A549 (cell line): Measurements from ENCODE around the gene CTNNBL1. TPM values are rescaled to one million over a fixed set of nuclear protein-coding genes. Genes with fewer than 3 reads are reported as not detected.

Source experiments
- ATAC-seq, 2 experiments: fragments of 200-7000 bp in 1 of 2; fragments of >200 bp in 1 of 2; cut with Nextera tagmentation in 1 of 2; cut with Tn5 transposase in 1 of 2; 3 replicates each; pipeline versions ENCODE4 v1.8.0 to v1.9.1; 2018 to 2020; ENCODE audit warnings: mild to moderate bottlenecking in 1 of 2, moderate library complexity in 1 of 2
- CTCF ChIA-PET: fragments of 300-600 bp; sonication (Branson Sonifier 250); formaldehyde crosslinking; extraction: SDS; loops from one replicate; lab custom pipeline; 2021; ENCODE audit warnings: antibody characterized with exemption, inconsistent platforms; lab: Yijun Ruan, JAX
- POLR2A ChIA-PET: fragments of 350-600 bp; formaldehyde crosslinking; extraction: SDS; loops from one replicate; lab custom pipeline; 2021; ENCODE audit warnings: antibody characterized with exemption, inconsistent platforms; lab: Yijun Ruan, JAX
- DNase-seq, 2 experiments: peaks; one replicate each; pipeline versions ENCODE4 v3.0.0 to v3.0.0-alpha.2; 2011 to 2016; ENCODE audit warnings: low read depth in 1 of 2, low spot score in 1 of 2
- FAIRE-seq: peaks from 2 replicates; lab custom pipeline; 2011; peaks lifted over from hg19 to GRCh38; lab: Jason Lieb, UNC
- H3K27ac ChIP-seq, 2 experiments: fragments of >200 bp; sonication (Bioruptor Twin); formaldehyde crosslinking; 3 replicates each; pipeline ENCODE4 v1.5.1; 2016 to 2017
- H3K4me1 ChIP-seq: fragments of >200 bp; sonication (Bioruptor Twin); formaldehyde crosslinking; 3 replicates; pipeline ENCODE4 v1.6.1; 2016
- H3K4me2 ChIP-seq: fragments of >200 bp; sonication (Bioruptor Twin); formaldehyde crosslinking; 3 replicates; pipeline ENCODE4 v1.6.1; 2016
- H3K4me3 ChIP-seq: fragments of >200 bp; sonication (Bioruptor Twin); formaldehyde crosslinking; 3 replicates; pipeline ENCODE4 v1.5.1; 2016
- H3K9me3 ChIP-seq: fragments of >200 bp; sonication (Bioruptor Twin); formaldehyde crosslinking; 3 replicates; pipeline ENCODE4 v1.6.1; 2016
- BCL3 ChIP-seq: fragments of >200 bp; sonication (Bioruptor Twin); formaldehyde crosslinking; IDR thresholded peaks from 3 replicates; pipeline ENCODE4 v1.6.1; 2016
- CEBPB ChIP-seq, 2 experiments: fragments of >200 bp in 1 of 2; sonication (Bioruptor Twin) in 1 of 2; formaldehyde crosslinking in 1 of 2; IDR thresholded peaks; 2 replicates each; pipeline ENCODE4 v1.6.1; 2012 to 2016
- CHD4 ChIP-seq: fragments of 200-600 bp; sonication (generic); IDR thresholded peaks from 2 replicates; pipeline ENCODE4 v1.6.1; 2016; ENCODE audit warnings: antibody characterized with exemption, mild to moderate bottlenecking, borderline replicate concordance
- EHF ChIP-seq: fragments of 250-450 bp; sonication (Bioruptor Pico); IDR thresholded peaks from 2 replicates; pipeline ENCODE4 v1.5.0; 2020; ENCODE audit warnings: mild to moderate bottlenecking
- ESRRA ChIP-seq: fragments of 150-350 bp; IDR thresholded peaks from 2 replicates; pipeline ENCODE4 v1.6.1; 2014; ENCODE audit warnings: mild to moderate bottlenecking, low read length, borderline replicate concordance
- HDAC2 ChIP-seq: fragments of 200-600 bp; sonication (generic); IDR thresholded peaks from 2 replicates; pipeline ENCODE4 v1.6.1; 2016
- HEYL ChIP-seq: fragments of 250-450 bp; sonication (Bioruptor Pico); IDR thresholded peaks from 2 replicates; pipeline ENCODE4 v1.8.0; 2021; ENCODE audit warnings: mild to moderate bottlenecking, moderate library complexity
- HOXB5 ChIP-seq: fragments of 250-450 bp; sonication (Bioruptor Pico); IDR thresholded peaks from 2 replicates; pipeline ENCODE4 v1.5.0; 2020; ENCODE audit warnings: mild to moderate bottlenecking, moderate library complexity
- JUNB ChIP-seq: fragments of >200 bp; sonication (Bioruptor Twin); formaldehyde crosslinking; IDR thresholded peaks from 2 replicates; pipeline ENCODE4 v1.6.1; 2016
- KDM1A ChIP-seq: fragments of 200-600 bp; sonication (generic); IDR thresholded peaks from 2 replicates; pipeline ENCODE4 v1.6.1; 2016; ENCODE audit warnings: low read depth, mild to moderate bottlenecking
- KDM5A ChIP-seq: fragments of 200-600 bp; sonication (generic); IDR thresholded peaks from 2 replicates; pipeline ENCODE4 v1.6.1; 2016; ENCODE audit warnings: antibody characterized with exemption, mild to moderate bottlenecking
- PHF8 ChIP-seq: fragments of 200-600 bp; sonication (generic); IDR thresholded peaks from 2 replicates; pipeline ENCODE4 v1.6.1; 2016; ENCODE audit warnings: low read depth, mild to moderate bottlenecking, antibody characterized with exemption, moderate library complexity, borderline replicate concordance
- POLR2AphosphoS2 ChIP-seq: conservative IDR thresholded peaks from 2 replicates; pipeline ENCODE4 v1.6.1; 2012; ENCODE audit warnings: low read length, improper control_type of control experiment, inconsistent platforms
- RARB ChIP-seq: fragments of 250-450 bp; sonication (Bioruptor Pico); IDR thresholded peaks from 2 replicates; pipeline ENCODE4 v1.8.0; 2021; ENCODE audit warnings: mild to moderate bottlenecking, moderate library complexity
- REST ChIP-seq: fragments of 200-600 bp; sonication (generic); IDR thresholded peaks from 2 replicates; pipeline ENCODE4 v1.6.1; 2016; ENCODE audit warnings: antibody characterized with exemption, mild to moderate bottlenecking, moderate library complexity
- RFX5 ChIP-seq: fragments of 450-650 bp; IDR thresholded peaks from 2 replicates; pipeline ENCODE4 v1.7.1; 2014; ENCODE audit warnings: antibody characterized with exemption, mild to moderate bottlenecking, moderate library complexity
- SMC3 ChIP-seq: fragments of >200 bp; sonication (Bioruptor Twin); formaldehyde crosslinking; IDR thresholded peaks from 3 replicates; pipeline ENCODE4 v1.6.1; 2018; ENCODE audit warnings: inconsistent platforms
- SREBF2 ChIP-seq: fragments of 450-650 bp; IDR thresholded peaks from 2 replicates; pipeline ENCODE4 v1.6.1; 2014; ENCODE audit warnings: mild to moderate bottlenecking, moderate library complexity
- ZFP36 ChIP-seq: fragments of 450-650 bp; IDR thresholded peaks from 2 replicates; pipeline ENCODE4 v1.6.1; 2014; ENCODE audit warnings: borderline replicate concordance; ENCODE audit not compliant: partially characterized antibody
- ZSCAN20 ChIP-seq: fragments of 250-450 bp; sonication (Bioruptor Pico); IDR thresholded peaks from 2 replicates; pipeline ENCODE4 v1.8.0; 2022; ENCODE audit warnings: mild to moderate bottlenecking, moderate library complexity
- WGBS: methylation state at CpG from one replicate; pipeline ENCODE4 v1.1.6; 2017; ENCODE audit errors: missing lambda C conversion rate; 5-methylcytosine and 5-hydroxymethylcytosine counted together
- polyA plus RNA-seq, 4 experiments: library from polyadenylated mRNA; depleted of rRNA in 3 of 4; stranded (reverse); fragments of >200 nt; fragmentation: RNase III in 1 of 4; extraction: RNeasy Plus Mini Kit Qiagen cat#74134 plus additional on column Dnase treatment in 1 of 4; gene quantifications; 2 replicates in 3 of 4; 3 replicates in 1 of 4; pipeline ENCODE4 v1.2.3, GENCODE V29; 2011 to 2017
- TF ChIP-seq, protein P1 (sequence below): fragments of 450-650 bp; IDR thresholded peaks from 2 replicates; pipeline ENCODE4 v1.6.1; 2014; ENCODE audit warnings: antibody characterized with exemption
- TF ChIP-seq, protein P2 (sequence below): IDR thresholded peaks from 2 replicates; pipeline ENCODE4 v1.6.1; 2012
- TF ChIP-seq, protein P3 (sequence below): fragments of 250-450 bp; sonication (Bioruptor Pico); IDR thresholded peaks from 2 replicates; pipeline ENCODE4 v1.5.0; 2020; ENCODE audit warnings: low read depth, mild to moderate bottlenecking, moderate library complexity

The CTNNBL1 gene
- polyA plus RNA-seq, 2 of the 4 experiments (the other 2 are of a cell fraction): 41.0 to 59.9 TPM

DNA sequence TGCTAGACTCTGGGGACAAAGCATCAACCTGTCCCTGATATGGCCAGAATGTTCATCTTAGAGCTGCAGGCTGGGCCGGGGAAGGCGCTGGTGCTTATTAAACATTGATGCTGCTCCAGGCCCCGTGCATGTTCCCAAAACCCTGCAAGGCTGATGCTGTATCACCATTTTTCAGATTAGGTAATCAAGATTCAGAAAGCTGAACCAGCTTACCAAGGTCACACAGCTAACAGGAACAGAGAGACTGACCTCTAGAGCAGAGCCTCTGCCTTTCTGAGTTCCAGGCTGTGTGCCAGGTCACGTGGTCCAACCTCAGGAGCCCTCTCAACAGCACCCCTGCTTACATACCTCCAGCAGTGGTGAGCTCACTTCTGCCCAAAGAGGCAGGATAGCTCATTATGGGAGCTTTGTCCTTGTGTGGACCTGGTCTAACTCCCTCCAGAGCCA is 193.0 kb downstream of the CTNNBL1 start:
- DNase-seq (no peak), FAIRE-seq (no peak), ATAC-seq (no peak)
- no peaks in the 10 kb centered on the region for H3K4me1 ChIP-seq
- 55% methylated on average over 4 of the region's 4 CpGs for WGBS
- no peak overlapping the region for H3K4me2 ChIP-seq
- CTCF ChIA-PET: interaction anchor here (0.7 to 2.4 kb wide), 5 partner anchors 11 to 322 kb away, joined by 3 to 7 read pairs (median 4); partner anchors contain the start of gene VSTM2L
- H3K4me3 ChIP-seq: no peak overlapping the region
- POLR2A ChIA-PET: no interaction called here
- TF ChIP-seq RFX5: no peak
- TF ChIP-seq, protein P1, sequence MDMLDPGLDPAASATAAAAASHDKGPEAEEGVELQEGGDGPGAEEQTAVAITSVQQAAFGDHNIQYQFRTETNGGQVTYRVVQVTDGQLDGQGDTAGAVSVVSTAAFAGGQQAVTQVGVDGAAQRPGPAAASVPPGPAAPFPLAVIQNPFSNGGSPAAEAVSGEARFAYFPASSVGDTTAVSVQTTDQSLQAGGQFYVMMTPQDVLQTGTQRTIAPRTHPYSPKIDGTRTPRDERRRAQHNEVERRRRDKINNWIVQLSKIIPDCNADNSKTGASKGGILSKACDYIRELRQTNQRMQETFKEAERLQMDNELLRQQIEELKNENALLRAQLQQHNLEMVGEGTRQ: 0 out of 2 replicates have a peak, but pooled peaks have one; percentile 32
- no peak for TF ChIP-seq KDM5A
- no peak for TF ChIP-seq POLR2AphosphoS2
- no peak for TF ChIP-seq SMC3
- no peaks in the 10 kb centered on the region for H3K9me3 ChIP-seq
- no peak overlapping the region for H3K27ac ChIP-seq

DNA sequence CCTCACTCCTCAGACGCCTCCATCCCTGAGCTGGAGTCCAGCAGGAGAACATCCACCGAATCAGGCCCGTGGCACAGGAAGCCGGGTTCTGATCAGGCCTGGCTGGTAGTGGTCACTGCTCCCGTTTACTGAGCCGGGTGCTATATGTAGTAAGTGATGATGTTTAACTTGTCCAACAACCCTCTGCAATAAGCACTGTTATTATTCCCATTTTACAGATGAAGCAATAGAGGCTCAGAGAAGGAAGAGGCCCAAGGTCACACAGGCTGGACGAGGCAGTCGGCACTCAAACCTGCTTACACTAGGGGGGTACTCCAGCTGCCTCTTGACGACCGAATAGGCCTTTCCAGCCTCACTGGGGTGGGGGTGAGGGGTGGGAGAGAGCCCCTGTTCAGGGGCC is 194.8 kb downstream of the CTNNBL1 start:
- TF ChIP-seq REST: no peak
- no peak for TF ChIP-seq CEBPB (IDR thresholded peaks at IDR 0.05)
- no peak for TF ChIP-seq JUNB
- no peak for TF ChIP-seq RARB (CRISPR knock-in tag)
- TF ChIP-seq SREBF2: no peak
- TF ChIP-seq CHD4: no peak
- no peak for TF ChIP-seq ZSCAN20 (CRISPR knock-in tag)
- H3K9me3 ChIP-seq: no peaks in the 10 kb centered on the region
- CTCF ChIA-PET: interaction anchor here (1.1 to 2.4 kb wide), 3 partner anchors 8 to 16 kb away, joined by 3 to 6 read pairs (median 4); no protein-coding TSS in a partner anchor
- no peak overlapping the region for H3K4me3 ChIP-seq
- FAIRE-seq: no peak
- DNase-seq: no peak
- H3K4me1 ChIP-seq: no peaks in the 10 kb centered on the region
- ATAC-seq: no peak
- WGBS: 76% methylated on average over 7 of the region's 10 CpGs
- no peak overlapping the region for H3K27ac ChIP-seq
- no peak overlapping the region for H3K4me2 ChIP-seq
- POLR2A ChIA-PET: no interaction called here

DNA sequence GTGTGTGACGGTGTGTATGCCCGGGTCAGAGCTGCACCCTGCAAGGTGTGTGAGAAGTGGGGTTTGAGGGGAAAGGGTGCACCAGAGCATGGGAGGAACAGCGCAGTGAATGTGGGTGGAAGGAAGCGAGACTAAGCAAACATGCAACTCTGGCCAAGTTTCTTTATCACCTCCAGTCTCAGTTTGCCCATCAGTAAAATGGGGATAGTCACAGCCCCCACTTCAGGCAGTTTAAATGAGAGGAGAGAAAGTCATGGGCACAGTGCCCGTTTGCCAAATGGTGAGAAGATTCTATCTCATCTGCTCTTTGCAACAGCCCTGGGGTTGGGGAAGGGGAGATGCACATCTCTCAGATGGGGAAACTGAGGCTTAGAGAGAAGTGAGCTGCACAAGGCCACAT is 196.3 kb downstream of the CTNNBL1 start:
- ChIA-PET CTCF (interaction anchor here (0.8 to 1.4 kb wide), 5 partner anchors 9 to 248 kb away, joined by 3 to 4 read pairs (median 4); partner anchors contain the start of gene VSTM2L), POLR2A (no interaction called here)
- Histone ChIP-seq H3K4me3 (no peak overlapping the region), H3K4me1 (no peaks in the 10 kb centered on the region), H3K27ac (no peak overlapping the region), H3K9me3 (no peaks in the 10 kb centered on the region), H3K4me2 (no peak overlapping the region)
- TF ChIP-seq KDM1A (0 out of 2 replicates have a peak, but pooled peaks have one; percentile 31), ZFP36 (no peak)
- DNase-seq (no peak), ATAC-seq (no peak), FAIRE-seq (no peak)
- WGBS: 51% methylated on average over 5 of the region's 5 CpGs

- Histone ChIP-seq H3K27ac (no peak overlapping the region), H3K9me3 (no peaks in the 10 kb centered on the region), H3K4me1 (no peaks in the 10 kb centered on the region), H3K4me2 (no peak overlapping the region), H3K4me3 (no peak overlapping the region)
- ChIA-PET CTCF (interaction anchor here (1.0 to 1.4 kb wide), 3 partner anchors 13 to 249 kb away, joined by 3 to 4 read pairs (median 3); no protein-coding TSS in a partner anchor), POLR2A (no interaction called here)
- DNase-seq (no peak), FAIRE-seq (no peak), ATAC-seq (no peak)
- TF ChIP-seq, protein P2, sequence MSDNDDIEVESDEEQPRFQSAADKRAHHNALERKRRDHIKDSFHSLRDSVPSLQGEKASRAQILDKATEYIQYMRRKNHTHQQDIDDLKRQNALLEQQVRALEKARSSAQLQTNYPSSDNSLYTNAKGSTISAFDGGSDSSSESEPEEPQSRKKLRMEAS: no peak
- TF ChIP-seq HEYL (CRISPR knock-in tag) (no peak), BCL3 (no peak), KDM1A (no peak), ESRRA (no peak), HDAC2 (no peak), EHF (CRISPR knock-in tag) (no peak), RARB (CRISPR knock-in tag) (no peak), HOXB5 (CRISPR knock-in tag) (no peak), PHF8 (no peak)
- TF ChIP-seq, protein P1: no peak
- TF ChIP-seq, protein P3, sequence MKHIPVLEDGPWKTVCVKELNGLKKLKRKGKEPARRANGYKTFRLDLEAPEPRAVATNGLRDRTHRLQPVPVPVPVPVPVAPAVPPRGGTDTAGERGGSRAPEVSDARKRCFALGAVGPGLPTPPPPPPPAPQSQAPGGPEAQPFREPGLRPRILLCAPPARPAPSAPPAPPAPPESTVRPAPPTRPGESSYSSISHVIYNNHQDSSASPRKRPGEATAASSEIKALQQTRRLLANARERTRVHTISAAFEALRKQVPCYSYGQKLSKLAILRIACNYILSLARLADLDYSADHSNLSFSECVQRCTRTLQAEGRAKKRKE: no peak
- WGBS: 75% methylated on average over 11 of the region's 13 CpGs
Measured at GRCh38 chr20:37890643-37891042, 196.8 kb downstream of the CTNNBL1 start.
